CD4-positive, alpha-beta T cell treated with Interferon gamma for 1 hour (primary cell): Measurements from ENCODE around the gene GJB2.
"Not testable (repeated sequence)": the region's sequence is repeated elsewhere in the genome, so short reads cannot be mapped to it uniquely, and the experiment has no call there.

Experiments
- DNase-seq: peaks from one replicate; pipeline ENCODE4 v3.0.0-alpha.2; 2020

The GJB2 gene

GRCh38 chr13:20165417-20166257 lies 27.1 kb downstream of the GJB2 start:
- DNase-seq, result no peak

GRCh38 chr13:20161951-20162300 lies 30.8 kb downstream of the GJB2 start:
- no peak for DNase-seq

GRCh38 chr13:20161275-20161950 lies 31.3 kb downstream of the GJB2 start:
- DNase-seq, result peak; percentile 70

- DNase-seq, result peak; percentile 51
These were observed 32.1 kb downstream of the GJB2 start, which contains the start of gene GJA3 for GRCh38 chr13:20160306-20161274. GJA3 (minus strand) TSS chr13:20161052; CDS start chr13:20143288, 17,764 bp downstream.

- no peak for DNase-seq
These were observed 33.0 kb downstream of the GJB2 start for GRCh38 chr13:20159646-20160305.

- DNase-seq, result no peak
These were observed 35.5 kb downstream of the GJB2 start for GRCh38 chr13:20157151-20157796.

- no peak for DNase-seq
These were observed 36.0 kb downstream of the GJB2 start for GRCh38 chr13:20156702-20157101.

- DNase-seq, result not testable (repeated sequence)
These were observed 39.4 kb downstream of the GJB2 start for GRCh38 chr13:20153290-20153689.

GRCh38 chr13:20151612-20152011 lies 41.1 kb downstream of the GJB2 start:
- DNase-seq, result no peak

GRCh38 chr13:20151016-20151415 lies 41.7 kb downstream of the GJB2 start:
- DNase-seq, result no peak

- DNase-seq, result no peak
These were observed 42.2 kb downstream of the GJB2 start for GRCh38 chr13:20150561-20150960.

- DNase-seq, result no peak
These were observed 43.0 kb downstream of the GJB2 start for GRCh38 chr13:20149762-20150161.

GRCh38 chr13:20148501-20149183 lies 44.1 kb downstream of the GJB2 start:
- DNase-seq, result no peak

- DNase-seq, result no peak
These were observed 46.4 kb downstream of the GJB2 start for GRCh38 chr13:20146381-20146780.

- no peak for DNase-seq
These were observed 47.2 kb downstream of the GJB2 start for GRCh38 chr13:20145521-20145920.

GRCh38 chr13:20144141-20144850 lies 48.4 kb downstream of the GJB2 start:
- no peak for DNase-seq

- no peak for DNase-seq
These were observed 49.7 kb downstream of the GJB2 start for GRCh38 chr13:20142927-20143480.

GRCh38 chr13:20142023-20142926 lies 50.5 kb downstream of the GJB2 start:
- DNase-seq, result no peak
